Thyroid gland (tissue), 4 donors: Measurements from ENCODE around the gene SSTR5.

Experiments
- POLR2A ChIP-seq, 2 donors: fragments of 450-650 bp; IDR thresholded peaks; one replicate each; pipeline ENCODE4 v1.6.1; 2017; ENCODE audit warnings: antibody characterized with exemption in 2 of 2, mild to moderate bottlenecking in 2 of 2, moderate library complexity in 1 of 2
- TF ChIP-seq, protein P1 (sequence below), 6 experiments: fragments of 200-600 bp in 3 of 6; fragments of 450-650 bp in 3 of 6; sonication (generic) in 3 of 6; IDR thresholded peaks; one replicate each; pipeline ENCODE4 v1.5.1; 2016 to 2019; ENCODE audit warnings: antibody characterized with exemption in 6 of 6, mild to moderate bottlenecking in 2 of 6, inconsistent platforms in 1 of 6, moderate library complexity in 1 of 6

DNA sequence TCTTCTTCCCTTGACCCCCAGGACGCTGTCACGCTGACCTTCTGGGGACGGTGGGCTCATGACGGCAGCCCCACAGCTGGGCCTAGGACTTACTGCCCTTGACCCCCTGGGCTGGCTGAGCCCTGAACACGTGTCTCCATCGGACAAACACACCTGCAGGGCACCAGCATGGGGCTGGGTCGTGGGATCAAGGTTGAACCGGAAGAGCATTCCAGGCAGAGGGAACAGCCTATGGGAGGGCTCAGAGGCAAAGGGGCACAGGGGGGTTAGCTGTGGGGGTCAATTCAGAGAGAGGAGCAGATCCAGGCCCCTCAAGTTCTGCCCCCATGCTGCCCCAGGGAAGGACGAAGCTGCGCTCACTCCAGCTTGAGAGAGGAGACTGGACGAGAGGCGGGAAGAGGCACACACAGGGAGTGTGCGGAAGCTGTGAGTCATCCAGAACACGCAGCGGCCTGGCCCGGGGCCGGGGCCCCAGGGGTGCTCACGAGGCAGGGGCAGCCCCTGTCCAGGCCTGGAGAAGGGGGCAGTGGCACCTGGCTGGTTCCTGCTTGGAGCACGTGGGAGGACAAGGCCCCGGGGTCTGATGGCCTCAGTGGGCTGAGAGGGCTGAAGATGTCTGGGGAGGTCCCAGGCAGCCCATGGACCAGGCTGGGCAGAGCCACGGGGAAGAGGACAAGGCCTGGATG, 9.9 kb downstream of the SSTR5 start:
- TF ChIP-seq, protein P1, sequence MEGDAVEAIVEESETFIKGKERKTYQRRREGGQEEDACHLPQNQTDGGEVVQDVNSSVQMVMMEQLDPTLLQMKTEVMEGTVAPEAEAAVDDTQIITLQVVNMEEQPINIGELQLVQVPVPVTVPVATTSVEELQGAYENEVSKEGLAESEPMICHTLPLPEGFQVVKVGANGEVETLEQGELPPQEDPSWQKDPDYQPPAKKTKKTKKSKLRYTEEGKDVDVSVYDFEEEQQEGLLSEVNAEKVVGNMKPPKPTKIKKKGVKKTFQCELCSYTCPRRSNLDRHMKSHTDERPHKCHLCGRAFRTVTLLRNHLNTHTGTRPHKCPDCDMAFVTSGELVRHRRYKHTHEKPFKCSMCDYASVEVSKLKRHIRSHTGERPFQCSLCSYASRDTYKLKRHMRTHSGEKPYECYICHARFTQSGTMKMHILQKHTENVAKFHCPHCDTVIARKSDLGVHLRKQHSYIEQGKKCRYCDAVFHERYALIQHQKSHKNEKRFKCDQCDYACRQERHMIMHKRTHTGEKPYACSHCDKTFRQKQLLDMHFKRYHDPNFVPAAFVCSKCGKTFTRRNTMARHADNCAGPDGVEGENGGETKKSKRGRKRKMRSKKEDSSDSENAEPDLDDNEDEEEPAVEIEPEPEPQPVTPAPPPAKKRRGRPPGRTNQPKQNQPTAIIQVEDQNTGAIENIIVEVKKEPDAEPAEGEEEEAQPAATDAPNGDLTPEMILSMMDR (IDR thresholded peaks at IDR 0.05): no peak
- no peak for TF ChIP-seq POLR2A (IDR thresholded peaks at IDR 0.05)
